B cell (primary cell): Measurements from ENCODE around the gene CCDC80. TPM values are rescaled to one million over a fixed set of nuclear protein-coding genes. Genes with fewer than 3 reads are reported as not detected.
A peak's percentile ranks its signal among the peaks of the same experiment; 100 is the strongest.

ENCODE experiments used
- ATAC-seq: fragments of 200-7000 bp; cut with Tn5 transposase; one replicate; pipeline ENCODE4 v1.10.0; 2021; ENCODE audit warnings: low read depth, mild to moderate bottlenecking, moderate number of reproducible peaks, moderate library complexity
- CTCF ChIA-PET: fragments of 350-600 bp; sonication (Branson Sonifier 250); formaldehyde crosslinking; loops from one replicate; lab custom pipeline; 2021; ENCODE audit warnings: antibody characterized with exemption, inconsistent platforms; lab: Charles Lee
- POLR2A ChIA-PET: fragments of 350-600 bp; sonication (Branson Sonifier 250); formaldehyde crosslinking; loops from one replicate; lab custom pipeline; 2021; ENCODE audit warnings: antibody characterized with exemption; lab: Charles Lee
- DNase-seq: peaks from one replicate; pipeline ENCODE4 v3.0.0; 2013
- H2AFZ ChIP-seq: 2 replicates; pipeline ENCODE4 v1.6.1; 2012; ENCODE audit warnings: mild to moderate bottlenecking, low read depth, low read length; ENCODE audit not compliant: insufficient read depth, poor library complexity, severe bottlenecking
- H3K27ac ChIP-seq, 2 donors: 1 replicate in 1 of 2; 2 replicates in 1 of 2; pipeline ENCODE4 v1.5.1; 2012 to 2013; ENCODE audit warnings: low read length in 2 of 2, mild to moderate bottlenecking in 2 of 2, moderate library complexity in 1 of 2
- H3K27me3 ChIP-seq, 4 experiments: fragments of 200-600 bp in 1 of 4; sonication (generic) in 1 of 4; replicated peaks in 1 of 4; 1 replicate in 2 of 4; 2 replicates in 2 of 4; pipeline versions ENCODE4 v1.6.1 to v1.7.0; 2013 to 2016; ENCODE audit warnings: low read length in 3 of 4, mild to moderate bottlenecking in 2 of 4, mixed read lengths in 1 of 4, moderate library complexity in 1 of 4; ENCODE audit not compliant: insufficient read depth in 4 of 4, control insufficient read depth in 3 of 4; ENCODE audit errors: control extremely low read depth in 1 of 4
- H3K36me3 ChIP-seq, 2 experiments: replicated peaks in 1 of 2; 1 replicate in 1 of 2; 2 replicates in 1 of 2; pipeline versions ENCODE4 v1.6.1 to v1.7.1; 2013; ENCODE audit warnings: low read length in 1 of 2; ENCODE audit not compliant: insufficient read depth in 2 of 2, control insufficient read depth in 1 of 2; ENCODE audit errors: control extremely low read depth in 1 of 2, extremely low read depth in 1 of 2
- H3K4me1 ChIP-seq, 2 donors: fragments of 200-600 bp in 1 of 2; sonication (generic) in 1 of 2; 1 replicate in 1 of 2; 2 replicates in 1 of 2; pipeline versions ENCODE4 v1.5.1 to v1.6.1; 2013 to 2017; ENCODE audit warnings: low read length in 2 of 2; ENCODE audit not compliant: control insufficient read depth in 2 of 2, insufficient read depth in 2 of 2
- H3K4me2 ChIP-seq: replicated peaks from 2 replicates; pipeline ENCODE3; 2012; ENCODE audit warnings: mild to moderate bottlenecking, low read depth, low read length; ENCODE audit not compliant: poor library complexity, severe bottlenecking
- H3K4me3 ChIP-seq, 5 experiments: fragments of 200-600 bp in 1 of 5; sonication (generic) in 1 of 5; 1 replicate in 3 of 5; 2 replicates in 2 of 5; pipeline versions ENCODE4 v1.5.1 to v1.7.0; 2011 to 2016; ENCODE audit warnings: low read length in 4 of 5, mild to moderate bottlenecking in 4 of 5, low read depth in 2 of 5, control low read depth in 1 of 5, moderate library complexity in 1 of 5; ENCODE audit not compliant: insufficient read depth in 1 of 5; ENCODE audit errors: control extremely low read depth in 1 of 5, extremely low read depth in 1 of 5
- H3K79me2 ChIP-seq: fragments of 200-600 bp; sonication (generic); one replicate; pipeline ENCODE4 v1.6.0; 2016; ENCODE audit warnings: low read length; ENCODE audit not compliant: control insufficient read depth, insufficient read depth
- H3K9ac ChIP-seq: fragments of 200-600 bp; sonication (generic); 2 replicates; pipeline ENCODE4 v1.6.1; 2017; ENCODE audit warnings: mild to moderate bottlenecking, low read length, moderate library complexity
- H3K9me3 ChIP-seq, 3 donors: one replicate each; pipeline versions ENCODE4 v1.6.1 to v1.7.1; 2013; ENCODE audit warnings: low read length in 2 of 3; ENCODE audit not compliant: control insufficient read depth in 2 of 3, insufficient read depth in 1 of 3; ENCODE audit errors: control extremely low read depth in 1 of 3
- H4K20me1 ChIP-seq: 2 replicates; pipeline ENCODE4 v1.6.0; 2012; ENCODE audit warnings: mild to moderate bottlenecking, low read length; ENCODE audit not compliant: insufficient read depth, control insufficient read depth, poor library complexity, severe bottlenecking
- H3K27ac Mint-ChIP-seq: one replicate; pipeline ENCODE4 v1.8.0; 2021; ENCODE audit warnings: mixed read lengths
- H3K27me3 Mint-ChIP-seq: one replicate; pipeline ENCODE4 v1.8.0; 2021; ENCODE audit warnings: mixed read lengths
- H3K4me1 Mint-ChIP-seq: one replicate; pipeline ENCODE4 v1.8.0; 2021; ENCODE audit warnings: mixed read lengths
- H3K4me3 Mint-ChIP-seq: one replicate; pipeline ENCODE4 v1.8.0; 2021; ENCODE audit warnings: mixed read lengths
- H3K9me3 Mint-ChIP-seq: one replicate; pipeline ENCODE4 v1.8.0; 2022; ENCODE audit warnings: mixed read lengths; ENCODE audit not compliant: insufficient read depth
- EZH2 ChIP-seq: IDR thresholded peaks from 2 replicates; pipeline ENCODE4 v1.6.1; 2012; ENCODE audit warnings: borderline replicate concordance, low read depth, mild to moderate bottlenecking, moderate library complexity, low read length; ENCODE audit not compliant: insufficient read depth, poor library complexity, severe bottlenecking
- WGBS: methylation state at CpG from one replicate; pipeline ENCODE4 v1.1.5; 2013; ENCODE audit warnings: missing lambda C conversion rate; ENCODE audit not compliant: insufficient coverage; 5-methylcytosine and 5-hydroxymethylcytosine counted together
- intact Hi-C: fragments of 100-400 bp; cut with micrococcal nuclease; formaldehyde crosslinking; loops from one replicate; pipeline ENCODE4 v1.10.0; 2022
- polyA plus RNA-seq: library from polyadenylated mRNA; depleted of rRNA; stranded (reverse); fragments of >200 nt; gene quantifications from 2 replicates; pipeline ENCODE4 v1.2.3, GENCODE V29; 2012
- total RNA-seq, 2 donors: library from RNA; stranded (reverse); fragments of 120-200 nt in 1 of 2; gene quantifications; 1 replicate in 1 of 2; 2 replicates in 1 of 2; pipeline versions ENCODE4 v1.2.3 to v1.2.4, GENCODE V29; 2013 to 2022
- TF ChIP-seq, protein P1 (sequence below): fragments of 200-600 bp; IDR thresholded peaks from one replicate; pipeline ENCODE4 v1.8.0; 2022; ENCODE audit warnings: antibody characterized with exemption, mild to moderate bottlenecking

CCDC80 gene
- total and polyA plus RNA-seq, 2 donors (not counting 1 experiment from before 2014, with no cell fraction given) = under 0.01 TPM; not detected in 1

DNA sequence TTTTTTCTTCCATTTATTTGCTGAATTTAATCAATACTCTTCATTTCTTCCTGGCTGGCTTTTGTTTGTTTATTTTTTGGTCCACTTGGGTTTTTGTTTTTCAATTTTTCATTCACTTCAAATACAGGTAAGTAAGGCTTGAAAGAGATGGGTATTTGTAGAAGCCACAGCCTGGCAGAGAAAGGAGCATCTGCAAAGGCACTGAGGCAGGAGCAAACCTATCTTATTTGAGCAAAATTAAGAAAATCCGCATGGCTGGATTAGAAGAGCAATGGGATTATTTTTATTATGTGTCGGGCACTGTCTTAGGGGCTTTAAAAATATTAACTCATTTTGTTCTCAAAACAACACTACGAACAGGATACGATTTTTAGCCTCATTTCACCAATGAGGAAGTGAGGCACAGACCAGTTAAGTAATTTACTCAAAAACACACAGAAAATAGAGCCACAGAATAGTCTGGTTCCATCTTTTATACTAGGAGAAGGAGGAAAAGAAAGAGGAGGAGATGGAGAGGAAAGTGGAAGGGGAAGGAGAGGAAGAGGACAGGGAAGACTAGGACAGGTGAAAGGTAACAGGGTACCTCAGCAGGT, 35.1 kb upstream of the CCDC80 start:
- intact Hi-C loops = loop anchor here (2.0 to 5.0 kb wide), 2 partner anchors 33 to 231 kb away; no protein-coding TSS in a partner anchor
- no peaks in the 10 kb centered on the region for H4K20me1 ChIP-seq
- ATAC-seq (no peak), DNase-seq (no peak)
- no peaks in the 10 kb centered on the region for H3K9me3 Mint-ChIP-seq
- no peak for TF ChIP-seq EZH2
- TF ChIP-seq, protein P1, sequence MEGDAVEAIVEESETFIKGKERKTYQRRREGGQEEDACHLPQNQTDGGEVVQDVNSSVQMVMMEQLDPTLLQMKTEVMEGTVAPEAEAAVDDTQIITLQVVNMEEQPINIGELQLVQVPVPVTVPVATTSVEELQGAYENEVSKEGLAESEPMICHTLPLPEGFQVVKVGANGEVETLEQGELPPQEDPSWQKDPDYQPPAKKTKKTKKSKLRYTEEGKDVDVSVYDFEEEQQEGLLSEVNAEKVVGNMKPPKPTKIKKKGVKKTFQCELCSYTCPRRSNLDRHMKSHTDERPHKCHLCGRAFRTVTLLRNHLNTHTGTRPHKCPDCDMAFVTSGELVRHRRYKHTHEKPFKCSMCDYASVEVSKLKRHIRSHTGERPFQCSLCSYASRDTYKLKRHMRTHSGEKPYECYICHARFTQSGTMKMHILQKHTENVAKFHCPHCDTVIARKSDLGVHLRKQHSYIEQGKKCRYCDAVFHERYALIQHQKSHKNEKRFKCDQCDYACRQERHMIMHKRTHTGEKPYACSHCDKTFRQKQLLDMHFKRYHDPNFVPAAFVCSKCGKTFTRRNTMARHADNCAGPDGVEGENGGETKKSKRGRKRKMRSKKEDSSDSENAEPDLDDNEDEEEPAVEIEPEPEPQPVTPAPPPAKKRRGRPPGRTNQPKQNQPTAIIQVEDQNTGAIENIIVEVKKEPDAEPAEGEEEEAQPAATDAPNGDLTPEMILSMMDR = no peak
- peaks cover 27% of the 10 kb centered on the region for H3K4me1 Mint-ChIP-seq
- no peak overlapping the region for H3K9ac ChIP-seq
- peak overlapping the region; percentile 37 for H3K4me2 ChIP-seq
- no CpG with 5 or more reads among the region's 4 CpGs for WGBS
- H3K4me3 Mint-ChIP-seq = peak overlapping the region; percentile 46
- no peak overlapping the region for H2AFZ ChIP-seq
- no peaks in the 10 kb centered on the region for H3K36me3 ChIP-seq
- no peak overlapping the region for H3K4me3 ChIP-seq
- H3K9me3 ChIP-seq = no peaks in the 10 kb centered on the region
- peak overlapping the region; percentile 22 for H3K27ac Mint-ChIP-seq
- H3K79me2 ChIP-seq = no peaks in the 10 kb centered on the region
- POLR2A ChIA-PET = no interaction called here
- H3K4me1 ChIP-seq = peaks cover 14 to 15% of the 10 kb centered on the region in 2 donors
- CTCF ChIA-PET = interaction anchor here (0.9 to 1.5 kb wide), 4 partner anchors 33 to 303 kb away, joined by 3 to 12 read pairs (median 4); no protein-coding TSS in a partner anchor
- H3K27me3 Mint-ChIP-seq = peaks cover 12% of the 10 kb centered on the region
- peaks cover 0 to 3% (median 0%) of the 10 kb centered on the region in 4 experiments for H3K27me3 ChIP-seq
- H3K27ac ChIP-seq = no peak overlapping the region

DNA sequence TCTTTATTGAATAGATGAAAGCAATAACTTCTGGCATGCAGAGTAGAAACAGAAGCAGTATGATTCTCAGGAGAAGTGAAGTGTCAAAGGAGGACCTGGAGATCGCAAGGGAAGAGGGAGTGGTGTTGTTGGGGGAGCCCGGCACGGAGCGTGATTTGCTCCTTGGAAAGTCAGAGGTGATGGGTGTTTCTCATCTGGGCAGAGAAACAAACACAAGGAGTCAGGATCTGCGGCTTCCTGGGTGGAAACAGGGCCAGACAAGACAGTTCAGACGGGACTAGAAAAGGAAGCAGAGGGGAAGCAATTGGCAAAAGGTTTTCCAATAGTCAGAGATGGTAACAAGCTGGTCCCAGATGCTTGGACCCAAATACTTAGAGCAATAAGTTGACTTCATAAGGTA, 34.4 kb upstream of the CCDC80 start:
- H3K4me1 Mint-ChIP-seq = peaks cover 27% of the 10 kb centered on the region
- TF ChIP-seq EZH2 = no peak
- TF ChIP-seq, protein P1 = no peak

More for the DNA sequence above, 34.4 kb upstream of the CCDC80 start:
- peaks cover 14 to 15% of the 10 kb centered on the region in 2 donors for H3K4me1 ChIP-seq
- no peak overlapping the region for H3K27ac ChIP-seq
- 85% methylated on average over 6 of the region's 6 CpGs for WGBS
- CTCF ChIA-PET = no interaction called here
- intact Hi-C loops = loop anchor here (5.0 kb wide), 1 partner anchor 232 kb away; no protein-coding TSS in a partner anchor
- POLR2A ChIA-PET = no interaction called here
- H4K20me1 ChIP-seq = no peaks in the 10 kb centered on the region
- no peak overlapping the region for H3K4me3 ChIP-seq
- Mint-ChIP-seq H3K4me3 (no peak overlapping the region), H3K27ac (no peak overlapping the region), H3K27me3 (peaks cover 12% of the 10 kb centered on the region), H3K9me3 (no peaks in the 10 kb centered on the region)
- no peak for ATAC-seq
- no peak overlapping the region for H3K9ac ChIP-seq
- no peak for DNase-seq
- no peaks in the 10 kb centered on the region for H3K9me3 ChIP-seq
- H3K79me2 ChIP-seq = no peaks in the 10 kb centered on the region
- peaks cover 0 to 3% (median 0%) of the 10 kb centered on the region in 4 experiments for H3K27me3 ChIP-seq
- H2AFZ ChIP-seq = no peak overlapping the region
- no peaks in the 10 kb centered on the region for H3K36me3 ChIP-seq
- no peak overlapping the region for H3K4me2 ChIP-seq
